Activated gamma-delta T cell treated with anti-CD3 and anti-CD28 coated beads, Interleukin-2, amount 50 U/mL, for 16 hours (primary cell): Measurements from ENCODE around the gene CST9.
"Not testable (repeated sequence)": the region's sequence is repeated elsewhere in the genome, so short reads cannot be mapped to it uniquely, and the experiment has no call there.

Experiments
- DNase-seq: peaks from one replicate; pipeline ENCODE4 v3.0.0-alpha.2; 2020; ENCODE audit warnings: low read depth

CST9 gene

GRCh38 chr20:23587631-23588030, 18.1 kb downstream of the CST9 start:
- no peak for DNase-seq

GRCh38 chr20:23586735-23587525, 18.8 kb downstream of the CST9 start:
- DNase-seq = no peak

- DNase-seq = no peak
Observed at GRCh38 chr20:23585808-23586734, 19.6 kb downstream of the CST9 start.

GRCh38 chr20:23585449-23585807, 20.3 kb downstream of the CST9 start:
- no peak for DNase-seq

GRCh38 chr20:23584434-23585199, 21.1 kb downstream of the CST9 start:
- no peak for DNase-seq

- DNase-seq = no peak
Observed at GRCh38 chr20:23583526-23583925, 22.2 kb downstream of the CST9 start.

GRCh38 chr20:23582293-23582692, 23.4 kb downstream of the CST9 start:
- no peak for DNase-seq

- not testable (repeated sequence) for DNase-seq
Observed at GRCh38 chr20:23581833-23582232, 23.9 kb downstream of the CST9 start.

- no peak for DNase-seq
Observed at GRCh38 chr20:23574977-23575376, 30.7 kb downstream of the CST9 start.

- DNase-seq = no peak
Observed at GRCh38 chr20:23570178-23570760, 35.4 kb downstream of the CST9 start.

GRCh38 chr20:23569570-23569969, 36.1 kb downstream of the CST9 start:
- DNase-seq = no peak

- no peak for DNase-seq
Observed at GRCh38 chr20:23568971-23569330, 36.8 kb downstream of the CST9 start.

- no peak for DNase-seq
Observed at GRCh38 chr20:23568320-23568970, 37.3 kb downstream of the CST9 start, which contains the start of gene CST9L. TSS of gene CST9L (minus strand) at chr20:23568484. CDS start at chr20:23568450, 34 bp downstream.

- no peak for DNase-seq
Observed at GRCh38 chr20:23566199-23566932, 39.4 kb downstream of the CST9 start.

- no peak for DNase-seq
Observed at GRCh38 chr20:23565503-23566045, 40.1 kb downstream of the CST9 start.

GRCh38 chr20:23564927-23565326, 40.8 kb downstream of the CST9 start:
- DNase-seq = no peak

GRCh38 chr20:23562721-23563342, 42.9 kb downstream of the CST9 start:
- DNase-seq = no peak

- no peak for DNase-seq
Observed at GRCh38 chr20:23554401-23554800, 51.3 kb downstream of the CST9 start.
